Mucosa of stomach (tissue), 1 donor: Measurements from ENCODE around the gene ETFBKMT.
"Not testable (repeated sequence)": the region's sequence is repeated elsewhere in the genome, so short reads cannot be mapped to it uniquely, and the experiment has no call there.

Experiments used
- H3K27me3 ChIP-seq: one replicate; pipeline ENCODE4 v1.7.0; 2013; ENCODE audit warnings: mild to moderate bottlenecking, low read length; ENCODE audit not compliant: control insufficient read depth, insufficient read depth
- H3K36me3 ChIP-seq: one replicate; pipeline ENCODE4 v1.7.0; 2013; ENCODE audit warnings: low read length; ENCODE audit not compliant: control insufficient read depth, insufficient read depth
- H3K4me1 ChIP-seq: one replicate; pipeline ENCODE4 v1.7.0; 2013; ENCODE audit warnings: mild to moderate bottlenecking, low read length; ENCODE audit not compliant: control insufficient read depth, insufficient read depth
- H3K4me3 ChIP-seq: one replicate; pipeline ENCODE4 v1.7.0; 2013; ENCODE audit warnings: low read length
- H3K9ac ChIP-seq: one replicate; pipeline ENCODE4 v1.7.0; 2013; ENCODE audit warnings: mild to moderate bottlenecking, low read length, moderate library complexity
- H3K9me3 ChIP-seq: one replicate; pipeline ENCODE4 v1.7.0; 2013; ENCODE audit warnings: mild to moderate bottlenecking, low read length, moderate library complexity; ENCODE audit not compliant: control insufficient read depth
- donor health status: Pancreatic carcinoma.

ETFBKMT gene

DNA sequence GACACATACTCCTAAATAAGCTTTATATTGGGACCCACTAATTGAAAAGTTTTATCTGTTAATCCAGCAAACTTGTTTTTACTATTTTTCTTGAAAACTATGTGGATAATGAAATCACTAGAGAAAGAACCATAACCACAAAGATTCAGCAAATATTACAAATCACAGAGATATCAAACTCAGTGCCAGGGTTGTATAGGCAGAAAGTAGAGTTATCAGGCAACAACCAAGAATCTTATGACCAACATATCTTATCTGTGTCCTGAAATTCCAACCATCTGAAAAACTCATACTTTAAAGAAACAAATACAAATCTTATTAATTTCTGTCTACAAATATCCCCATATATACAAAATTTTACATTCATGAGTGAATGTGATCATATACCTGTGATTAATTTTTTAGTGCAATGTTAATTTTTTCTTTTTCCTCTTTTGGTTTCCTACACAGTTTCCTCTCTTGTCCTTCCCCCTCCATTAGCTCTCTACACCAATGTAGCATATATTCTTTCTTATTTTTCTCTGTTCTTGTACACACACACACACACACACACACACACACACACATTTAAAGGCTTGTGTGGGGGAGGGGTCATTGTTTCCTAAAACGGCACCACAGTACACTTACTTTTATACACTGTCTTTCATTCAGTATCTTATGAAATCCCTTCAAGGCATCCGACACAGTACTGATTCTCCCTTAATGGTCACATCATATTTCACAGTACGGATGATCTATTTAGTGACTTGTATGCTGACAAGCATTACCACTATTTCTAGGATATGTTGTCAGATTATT, 50.7 kb downstream of the ETFBKMT start:
- H3K9ac ChIP-seq = no peak overlapping the region
- H3K36me3 ChIP-seq = no peaks in the 10 kb centered on the region
- no peak overlapping the region for H3K4me3 ChIP-seq
- no peaks in the 10 kb centered on the region for H3K9me3 ChIP-seq
- no peaks in the 10 kb centered on the region for H3K27me3 ChIP-seq
- H3K4me1 ChIP-seq = peaks cover 8% of the 10 kb centered on the region

DNA sequence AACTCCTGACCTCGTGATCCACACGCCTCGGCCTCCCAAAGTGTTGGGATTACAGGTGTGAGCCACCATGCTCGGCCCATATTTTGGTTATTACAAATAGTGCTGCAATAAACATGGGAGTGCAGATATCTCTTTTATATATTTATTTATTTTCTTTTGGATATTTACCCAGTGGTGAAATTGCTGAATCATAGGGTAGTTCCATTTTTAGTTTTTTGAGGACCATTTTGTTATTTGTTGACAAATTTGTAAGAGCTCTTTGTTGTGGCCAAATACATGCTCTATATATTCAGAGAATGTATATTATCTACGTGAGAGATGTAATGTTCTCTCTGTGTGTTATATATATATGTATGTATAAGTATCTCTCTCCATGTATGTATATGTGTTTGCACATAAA, 53.4 kb downstream of the ETFBKMT start:
- Histone ChIP-seq H3K9me3 (no peaks in the 10 kb centered on the region), H3K27me3 (no peaks in the 10 kb centered on the region), H3K4me3 (no peak overlapping the region), H3K9ac (no peak overlapping the region), H3K36me3 (no peaks in the 10 kb centered on the region), H3K4me1 (peaks cover 14% of the 10 kb centered on the region)

DNA sequence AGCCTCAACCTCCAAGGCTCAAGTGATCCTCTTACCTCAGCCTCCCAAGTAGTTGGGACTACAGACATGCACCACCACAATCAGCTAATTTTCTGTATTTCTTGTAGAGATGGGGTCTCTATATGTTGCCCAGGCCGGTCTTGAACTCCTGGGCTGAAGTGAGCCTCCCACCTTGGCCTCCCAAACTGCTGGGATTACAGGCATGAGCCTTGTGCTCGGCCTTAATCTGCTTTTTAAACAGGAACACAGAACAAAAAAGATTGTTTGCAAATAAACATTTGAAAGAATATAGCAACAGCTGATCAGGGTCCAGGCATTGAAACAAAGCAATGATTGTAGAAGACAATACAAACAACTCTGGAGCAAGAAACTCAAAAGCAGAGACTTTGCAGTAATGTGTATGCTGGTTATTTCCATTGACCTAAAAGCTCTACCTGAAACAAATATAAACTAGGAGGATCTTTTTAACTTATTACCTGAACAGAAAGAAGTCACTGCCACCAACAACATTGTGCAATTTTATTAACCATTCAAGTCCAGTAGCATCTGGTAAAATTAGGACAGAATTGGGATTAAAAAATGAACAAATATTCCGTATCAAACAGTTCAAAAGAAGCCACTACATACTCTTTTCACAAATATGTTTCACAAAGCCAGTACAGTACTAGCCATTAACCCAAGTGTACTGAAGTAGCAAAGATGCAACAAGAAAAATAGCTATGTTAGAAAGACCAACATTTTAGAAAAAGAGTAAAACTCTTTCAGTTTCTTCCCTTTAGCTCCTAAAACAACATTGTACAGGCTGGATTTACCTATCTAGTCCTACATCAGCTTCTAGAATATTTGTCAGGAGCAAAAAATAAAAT, 55.2 kb downstream of the ETFBKMT start:
- no peaks in the 10 kb centered on the region for H3K9me3 ChIP-seq
- no peak overlapping the region for H3K4me3 ChIP-seq
- peaks cover 14% of the 10 kb centered on the region for H3K4me1 ChIP-seq
- H3K9ac ChIP-seq = peak overlapping the region; percentile 17
- H3K27me3 ChIP-seq = no peaks in the 10 kb centered on the region
- no peaks in the 10 kb centered on the region for H3K36me3 ChIP-seq

DNA sequence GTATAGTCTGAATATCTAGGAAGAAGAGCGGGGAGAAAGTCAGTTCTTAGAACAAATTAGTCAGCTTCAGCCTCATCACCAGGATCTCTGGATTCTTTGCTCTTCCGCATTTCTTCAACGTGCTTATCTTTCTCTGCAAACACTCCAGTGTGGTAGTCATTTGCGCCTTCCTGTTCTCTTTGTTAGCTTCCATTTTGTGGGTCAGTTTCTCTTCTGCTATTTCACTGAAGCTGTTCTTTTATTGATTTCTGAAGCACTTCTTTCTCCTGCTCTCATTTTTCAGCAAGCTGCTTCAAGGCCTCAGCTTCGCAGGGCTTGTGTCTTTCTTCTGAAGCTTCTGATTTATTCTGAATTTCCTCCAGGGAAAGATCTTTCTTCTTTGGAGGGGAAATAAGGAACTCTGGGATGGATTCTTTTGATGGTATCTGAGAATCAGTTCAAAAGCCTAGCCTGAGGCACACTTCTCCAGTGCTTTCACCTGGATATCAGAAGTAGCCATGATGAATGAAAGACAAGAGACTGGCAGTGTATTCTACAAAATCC, 55.9 kb downstream of the ETFBKMT start:
- Histone ChIP-seq H3K4me1 (peaks cover 14% of the 10 kb centered on the region), H3K36me3 (no peaks in the 10 kb centered on the region), H3K9ac (peak overlapping the region; percentile 48), H3K9me3 (no peaks in the 10 kb centered on the region), H3K4me3 (no peak overlapping the region), H3K27me3 (no peaks in the 10 kb centered on the region)

DNA sequence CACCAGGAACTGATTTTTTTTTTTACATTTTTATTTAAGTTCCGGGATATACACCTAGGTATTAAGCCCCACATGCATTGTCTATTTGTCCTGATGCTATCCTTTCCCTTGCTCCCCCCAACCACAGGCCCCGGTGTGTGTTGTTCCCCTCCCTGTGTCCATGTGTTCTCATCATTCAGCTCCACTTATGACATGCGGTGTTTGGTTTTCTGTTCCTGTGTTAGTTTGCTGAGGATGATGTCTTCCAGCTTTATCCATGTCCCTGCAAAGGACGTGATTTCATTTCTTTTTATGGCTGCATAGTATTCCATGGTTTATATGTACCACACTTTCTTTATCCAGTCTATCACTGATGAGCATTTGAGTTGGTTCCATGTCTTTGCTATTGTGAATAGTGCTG, 57.5 kb downstream of the ETFBKMT start:
- H3K9me3 ChIP-seq = not testable (repeated sequence)

DNA sequence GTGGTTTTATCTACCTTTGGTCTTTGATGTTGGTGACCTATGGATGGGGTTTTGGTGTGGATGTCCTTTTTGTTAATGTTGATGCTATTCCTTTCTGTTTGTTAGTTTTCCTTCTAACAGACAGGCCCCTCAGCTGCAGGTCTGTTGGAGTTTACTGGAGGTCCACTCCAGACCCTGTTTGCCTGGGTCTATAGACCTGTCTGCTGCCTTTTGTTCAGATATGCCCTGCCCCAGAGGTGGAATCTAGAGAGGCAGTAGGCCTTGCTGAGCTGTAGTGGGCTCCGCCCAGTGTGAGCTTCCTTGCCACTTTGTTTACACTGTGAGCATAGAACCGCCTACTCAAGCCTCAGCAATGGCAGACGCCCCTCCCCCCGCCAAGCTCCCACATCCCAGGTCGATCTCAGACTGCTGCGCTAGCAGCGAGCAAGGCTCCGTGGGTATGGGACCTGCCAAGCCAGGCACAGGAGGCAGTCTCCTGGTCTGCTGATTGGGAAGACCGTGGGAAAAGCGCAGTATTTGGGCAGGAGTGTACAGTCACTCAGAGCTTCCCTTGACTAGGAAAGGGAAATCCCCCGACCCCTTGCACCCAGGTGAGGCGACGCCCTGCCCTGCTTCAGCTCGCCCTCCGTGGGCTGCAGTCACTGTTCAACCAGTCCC, 59.2 kb downstream of the ETFBKMT start:
- not testable (repeated sequence) for H3K36me3 ChIP-seq, H3K27me3 ChIP-seq, H3K9ac ChIP-seq, H3K4me3 ChIP-seq, H3K9me3 ChIP-seq
- peaks cover 34% of the 10 kb centered on the region for H3K4me1 ChIP-seq

More for the DNA sequence above, 57.5 kb downstream of the ETFBKMT start:
- not testable (repeated sequence) for H3K4me3 ChIP-seq, H3K9ac ChIP-seq, H3K36me3 ChIP-seq, H3K27me3 ChIP-seq
- H3K4me1 ChIP-seq = peaks cover 25% of the 10 kb centered on the region

DNA sequence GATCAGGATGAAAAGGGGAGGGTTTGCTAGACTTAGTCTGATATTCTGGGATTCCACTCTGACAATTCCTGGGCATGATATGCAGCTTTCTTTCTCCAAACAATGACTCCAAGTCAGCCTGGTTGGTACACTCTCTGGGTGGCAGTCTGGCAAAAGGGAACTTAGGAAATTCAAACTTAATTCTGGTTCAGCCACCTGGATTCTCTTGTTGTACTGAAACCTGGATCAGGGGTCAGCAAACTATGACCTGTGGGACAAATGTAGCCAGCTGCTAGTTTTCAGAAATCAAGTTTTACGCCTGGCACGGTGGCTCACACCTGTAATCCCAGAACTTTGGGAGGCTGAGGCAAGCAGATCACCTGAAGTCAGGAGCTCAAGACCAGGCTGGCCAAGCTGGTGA, 63.1 kb downstream of the ETFBKMT start:
- Histone ChIP-seq H3K9ac (no peak overlapping the region), H3K9me3 (no peaks in the 10 kb centered on the region), H3K4me1 (peaks cover 20% of the 10 kb centered on the region), H3K4me3 (no peak overlapping the region), H3K36me3 (no peaks in the 10 kb centered on the region), H3K27me3 (no peaks in the 10 kb centered on the region)
